DMS114 treated with DMSO at 0.1 percent for 48 hours (cell line): ENCODE data around the gene ATG101.

Source experiments
- DNase-seq: peaks from one replicate; lab custom pipeline; 2025; ENCODE audit not compliant: unreplicated experiment; lab: John Stamatoyannopoulos, UW

ATG101 gene

DNA sequence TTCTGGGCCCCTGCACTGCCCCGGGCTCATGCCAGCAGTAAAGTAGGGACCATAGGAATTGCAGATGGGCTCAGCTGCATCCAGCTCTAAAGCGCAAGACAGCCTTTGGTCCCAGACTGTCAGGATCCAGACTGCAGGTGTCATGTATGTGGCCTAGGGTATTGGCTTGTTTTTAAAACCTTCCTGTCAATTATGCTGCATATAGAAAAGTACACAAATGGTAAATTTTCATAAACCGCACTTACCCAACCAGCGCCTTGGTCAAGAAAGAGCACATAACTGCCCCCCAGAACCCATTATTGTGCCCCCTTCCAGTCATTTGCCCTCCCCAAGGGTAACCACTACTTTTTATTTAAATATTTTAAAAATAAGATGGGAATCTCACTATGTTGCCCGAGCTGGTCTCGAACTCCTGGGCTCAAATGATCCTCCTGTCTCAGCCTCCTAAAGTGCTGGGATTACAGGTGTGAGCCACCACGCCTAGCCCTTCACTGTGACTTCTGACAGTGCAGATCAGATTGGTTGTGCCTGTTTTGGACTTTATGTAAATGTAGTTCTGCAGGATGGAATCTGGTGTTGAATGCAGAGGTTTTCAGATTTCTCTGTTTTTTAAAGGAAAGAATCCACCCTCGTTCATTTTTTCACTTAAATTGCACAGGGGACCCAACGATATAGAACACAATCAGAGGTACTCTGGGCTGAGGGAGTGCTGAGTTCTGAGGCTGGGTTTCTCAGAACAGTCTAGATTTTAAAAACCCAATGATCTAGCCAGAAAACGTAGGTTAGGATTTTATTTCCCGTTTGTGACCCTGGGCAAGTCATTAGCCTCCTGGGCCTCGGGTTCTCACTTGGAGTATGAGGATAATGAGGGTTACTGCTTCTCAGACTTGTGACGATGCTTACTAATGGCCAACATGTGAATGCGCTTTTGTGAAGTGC, 11.9 kb upstream of the ATG101 start:
- DNase-seq: no peak

GRCh38 chr12:52058631-52059361, 11.0 kb upstream of the ATG101 start:
- DNase-seq: no peak

DNA sequence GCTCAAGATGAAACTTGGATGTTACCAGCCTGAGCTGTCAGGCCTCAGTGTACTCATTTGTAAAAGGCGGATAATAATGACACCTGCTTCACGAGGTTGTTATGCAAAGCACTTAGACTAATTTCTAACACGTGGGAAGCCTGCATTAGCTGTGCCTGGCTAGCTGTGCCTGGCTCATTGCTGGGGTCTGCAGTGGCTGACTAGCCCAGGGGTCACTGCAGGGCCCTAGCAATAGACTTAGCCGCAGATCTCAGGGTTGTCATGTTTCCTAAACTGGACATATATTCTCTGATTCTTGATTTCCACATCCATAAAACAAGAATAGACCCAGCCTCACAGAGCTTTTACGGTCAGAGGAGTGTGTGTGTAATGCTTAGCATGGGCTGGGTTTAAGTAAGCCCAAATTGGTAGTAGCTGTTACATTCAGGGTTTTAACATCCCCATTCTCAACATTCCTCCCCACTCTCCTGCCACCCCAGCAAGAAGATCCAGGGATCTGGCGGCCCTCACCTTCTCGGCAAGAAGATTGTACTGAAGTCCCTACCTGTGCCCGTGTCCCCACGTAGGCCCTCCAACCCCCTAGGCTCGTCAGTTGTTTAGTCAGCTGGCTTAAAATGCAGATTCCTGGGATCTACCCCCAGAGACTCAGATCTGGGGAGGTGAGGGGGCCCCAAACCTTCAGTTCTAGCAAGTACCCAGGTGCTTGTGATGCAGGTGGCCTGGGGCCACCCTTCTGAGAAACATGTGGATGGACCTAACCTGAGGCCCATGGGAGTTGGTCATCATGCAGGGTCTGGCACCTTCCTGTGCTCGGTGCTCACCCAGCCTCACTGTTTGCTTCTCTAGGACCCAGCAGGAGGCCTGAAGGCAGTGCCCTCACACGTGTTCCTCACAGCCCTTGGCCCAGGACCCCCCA, 9.9 kb upstream of the ATG101 start:
- DNase-seq: no peak

- DNase-seq: no peak
Measured at GRCh38 chr12:52060498-52061177, 9.1 kb upstream of the ATG101 start.

DNA sequence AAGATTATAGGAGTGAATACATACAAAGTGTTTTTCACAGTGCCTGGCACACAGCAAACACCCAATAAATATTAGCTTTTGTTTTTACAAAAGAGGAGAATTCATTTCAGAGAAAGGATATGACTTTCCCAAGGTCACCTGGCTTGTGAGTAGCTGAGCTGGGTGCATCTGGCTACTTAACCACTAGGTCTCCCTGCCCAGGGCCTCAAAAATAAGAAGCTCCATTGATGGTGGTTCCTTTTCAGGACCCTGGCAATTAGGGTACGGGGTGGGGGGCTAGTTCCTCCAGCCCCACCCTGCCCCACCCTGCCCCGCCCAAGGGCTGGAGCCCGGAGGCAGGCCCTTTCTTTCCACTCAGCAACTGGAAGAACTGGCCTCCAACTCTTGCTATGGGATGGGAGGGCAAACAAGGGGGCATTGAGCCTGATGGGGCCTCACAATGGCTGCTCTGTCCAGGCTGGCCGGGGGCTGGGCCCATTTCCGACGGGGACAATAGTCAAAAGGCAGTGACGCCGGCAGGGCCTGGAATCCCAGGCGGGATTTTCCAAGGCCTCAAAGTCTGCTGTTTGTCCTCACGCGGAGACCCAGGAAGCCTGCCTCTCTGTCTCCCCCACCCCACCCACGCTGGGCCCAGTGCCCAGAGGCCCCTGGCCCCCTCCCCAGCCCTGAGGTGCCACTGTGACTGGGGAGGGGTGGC, 8.2 kb upstream of the ATG101 start:
- no peak for DNase-seq

- DNase-seq: no peak
Measured at GRCh38 chr12:52062167-52063081, 7.4 kb upstream of the ATG101 start.

- no peak for DNase-seq
Measured at GRCh38 chr12:52063082-52063924, 6.5 kb upstream of the ATG101 start.

- no peak for DNase-seq
Measured at GRCh38 chr12:52063981-52064649, 5.7 kb upstream of the ATG101 start.

DNA sequence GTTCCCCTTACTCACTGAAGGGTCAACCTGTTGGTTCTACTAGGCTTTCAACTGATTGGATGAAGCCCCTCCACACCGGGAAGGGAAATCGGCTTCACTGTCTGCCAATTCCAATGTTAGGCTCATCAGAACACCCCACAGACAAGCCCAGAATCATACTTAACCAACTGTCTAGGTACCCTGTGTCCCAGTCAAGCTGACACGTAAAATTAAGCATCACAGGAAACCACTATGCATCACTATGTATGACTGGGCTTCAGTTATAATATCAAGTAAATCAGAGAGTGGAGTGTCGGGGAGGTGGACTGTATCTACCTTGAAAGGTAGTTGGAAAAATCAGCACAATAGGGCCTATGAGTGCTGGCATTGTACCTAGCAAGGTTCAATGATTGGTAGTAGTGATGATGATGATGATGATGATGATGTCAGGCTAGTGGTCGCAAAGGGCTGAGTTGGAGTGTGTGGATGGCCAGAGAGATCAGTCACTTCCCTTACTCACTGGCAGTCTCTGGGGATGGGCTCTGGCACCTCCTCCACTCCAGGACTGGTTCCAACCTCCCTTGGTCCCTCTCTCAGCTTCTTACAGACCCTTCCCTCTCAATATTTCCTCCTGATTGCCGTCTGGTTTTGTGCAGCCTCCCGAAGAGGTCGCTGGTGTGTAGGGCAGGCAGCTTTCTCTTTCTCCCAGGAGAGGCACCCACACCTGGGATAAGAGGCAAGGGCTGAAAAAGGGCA, 3.3 kb upstream of the ATG101 start:
- no peak for DNase-seq

DNA sequence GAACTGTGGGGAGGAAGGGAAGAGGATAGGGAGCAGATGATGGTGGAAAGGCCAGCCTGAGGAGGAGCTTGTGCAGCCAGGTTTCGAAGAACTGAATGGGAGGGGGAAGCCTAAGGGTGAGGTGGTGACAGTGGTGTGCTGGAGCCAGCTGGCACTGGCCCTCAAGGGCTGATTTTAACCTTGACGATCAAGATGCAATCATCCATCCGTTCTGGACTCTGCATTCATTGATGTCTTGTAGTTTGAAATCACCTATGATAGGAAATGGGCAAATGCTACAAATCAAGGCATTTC, 2.8 kb upstream of the ATG101 start:
- DNase-seq: no peak

- no peak for DNase-seq
Measured at GRCh38 chr12:52070185-52070925, 577 bp downstream of the ATG101 start.

DNA sequence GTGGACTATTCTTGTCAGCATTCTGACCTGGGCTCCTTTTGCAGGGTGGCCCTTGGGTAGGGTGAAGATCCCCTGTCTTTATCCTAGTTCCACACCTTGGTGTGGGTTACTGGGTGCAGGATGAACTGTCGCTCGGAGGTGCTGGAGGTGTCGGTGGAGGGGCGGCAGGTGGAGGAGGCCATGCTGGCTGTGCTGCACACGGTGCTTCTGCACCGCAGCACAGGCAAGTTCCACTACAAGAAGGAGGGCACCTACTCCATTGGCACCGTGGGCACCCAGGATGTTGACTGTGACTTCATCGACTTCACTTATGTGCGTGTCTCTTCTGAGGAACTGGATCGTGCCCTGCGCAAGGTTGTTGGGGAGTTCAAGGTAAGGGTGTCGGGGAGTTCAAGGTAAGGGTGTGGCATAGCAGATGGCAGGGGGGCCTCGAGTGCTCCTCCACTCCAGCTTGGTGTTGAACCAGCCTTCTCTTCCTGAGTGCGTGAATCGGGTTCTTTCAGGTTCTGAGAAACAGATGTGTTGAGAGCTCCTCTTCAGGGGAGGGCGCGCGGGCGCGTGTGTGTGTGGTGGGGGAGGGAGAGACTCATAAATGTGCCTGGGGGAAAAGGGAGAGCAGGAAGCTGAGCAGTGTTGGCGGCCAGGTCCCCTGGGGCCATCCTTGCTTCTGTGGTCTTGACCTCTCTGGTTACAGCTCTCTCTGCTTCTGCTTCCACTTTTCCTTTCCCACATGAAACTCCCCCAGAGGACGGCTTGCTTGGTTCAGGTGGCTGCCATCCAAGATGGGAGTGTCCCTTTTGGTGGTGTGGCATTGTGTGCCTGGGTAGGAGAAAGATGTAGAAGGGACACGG, 4.0 kb downstream of the ATG101 start:
- DNase-seq: no peak

GRCh38 chr12:52074971-52075724, 5.4 kb downstream of the ATG101 start:
- no peak for DNase-seq

- no peak for DNase-seq
Measured at GRCh38 chr12:52076811-52077210, 7.0 kb downstream of the ATG101 start.

DNA sequence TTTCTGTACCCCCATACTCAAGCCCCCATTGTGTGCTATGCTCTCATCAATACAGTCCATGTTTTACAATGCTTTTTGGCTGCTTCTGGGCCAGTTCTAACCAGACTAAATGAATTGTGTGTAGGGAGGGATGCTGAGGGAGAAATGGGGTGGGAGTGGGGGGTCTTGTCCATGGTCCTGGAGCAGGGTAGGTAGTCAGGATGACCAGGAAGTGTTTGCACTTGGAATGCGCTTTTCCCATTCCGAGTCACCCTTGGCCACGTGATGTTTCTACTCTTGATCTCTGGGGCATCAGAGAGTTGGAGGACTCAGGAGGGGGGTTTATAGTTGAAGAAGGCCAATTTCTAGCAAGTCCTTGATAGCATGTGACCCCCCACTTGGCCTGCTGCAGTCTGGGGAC, 8.5 kb downstream of the ATG101 start:
- DNase-seq: no peak
